NCI-H82 (cell line): ENCODE data around the gene GBE1.
A peak's percentile ranks its signal among the peaks of the same experiment; 100 is the strongest.

Experiments
- DNase-seq: peaks from one replicate; lab custom pipeline; 2025; lab: John Stamatoyannopoulos, UW

Gene GBE1

GRCh38 chr3:81621277-81621676, 140.2 kb downstream of the GBE1 start:
- DNase-seq, result no peak

- no peak for DNase-seq
These were observed 140.6 kb downstream of the GBE1 start for GRCh38 chr3:81620849-81621248.

- DNase-seq, result no peak
These were observed 148.7 kb downstream of the GBE1 start for GRCh38 chr3:81612768-81613167.

- no peak for DNase-seq
These were observed 158.7 kb downstream of the GBE1 start for GRCh38 chr3:81602781-81603180.

GRCh38 chr3:81601707-81602305, 159.6 kb downstream of the GBE1 start:
- DNase-seq, result no peak

GRCh38 chr3:81592101-81592500, 169.3 kb downstream of the GBE1 start:
- no peak for DNase-seq

GRCh38 chr3:81585937-81586336, 175.5 kb downstream of the GBE1 start:
- DNase-seq, result no peak

GRCh38 chr3:81585056-81585455, 176.4 kb downstream of the GBE1 start:
- DNase-seq, result no peak

- peak; percentile 69 for DNase-seq
These were observed 179.4 kb downstream of the GBE1 start for GRCh38 chr3:81581966-81582599.

- DNase-seq, result no peak
These were observed 181.1 kb downstream of the GBE1 start for GRCh38 chr3:81580355-81580754.

- DNase-seq, result no peak
These were observed 181.7 kb downstream of the GBE1 start for GRCh38 chr3:81579744-81580143.

GRCh38 chr3:81572201-81572756, 189.2 kb downstream of the GBE1 start:
- DNase-seq, result no peak

- no peak for DNase-seq
These were observed 193.1 kb downstream of the GBE1 start for GRCh38 chr3:81568378-81568777.

- no peak for DNase-seq
These were observed 196.4 kb downstream of the GBE1 start for GRCh38 chr3:81565041-81565440.

GRCh38 chr3:81558106-81558505, 203.3 kb downstream of the GBE1 start:
- no peak for DNase-seq

GRCh38 chr3:81554801-81555200, 206.6 kb downstream of the GBE1 start:
- DNase-seq, result no peak

GRCh38 chr3:81554388-81554787, 207.1 kb downstream of the GBE1 start:
- DNase-seq, result no peak

GRCh38 chr3:81550415-81550814, 211.0 kb downstream of the GBE1 start:
- no peak for DNase-seq

GRCh38 chr3:81549831-81550230, 211.6 kb downstream of the GBE1 start:
- DNase-seq, result no peak

GRCh38 chr3:81549388-81549787, 212.1 kb downstream of the GBE1 start:
- DNase-seq, result no peak

GRCh38 chr3:81545572-81545971, 215.9 kb downstream of the GBE1 start:
- DNase-seq, result no peak

GRCh38 chr3:81544385-81544784, 217.1 kb downstream of the GBE1 start:
- DNase-seq, result no peak

- no peak for DNase-seq
These were observed 220.7 kb downstream of the GBE1 start for GRCh38 chr3:81540787-81541186.

- no peak for DNase-seq
These were observed 229.6 kb downstream of the GBE1 start for GRCh38 chr3:81531846-81532245.
